ENCODE results near the gene RAB11FIP2. TPM values are rescaled to one million over a fixed set of nuclear protein-coding genes. Genes with fewer than 3 reads are reported as not detected.

The RAB11FIP2 gene
- total and polyA plus RNA-seq, 4 experiments from 2014 or later = 3.1 to 23.5 (median 14.4) TPM

DNA sequence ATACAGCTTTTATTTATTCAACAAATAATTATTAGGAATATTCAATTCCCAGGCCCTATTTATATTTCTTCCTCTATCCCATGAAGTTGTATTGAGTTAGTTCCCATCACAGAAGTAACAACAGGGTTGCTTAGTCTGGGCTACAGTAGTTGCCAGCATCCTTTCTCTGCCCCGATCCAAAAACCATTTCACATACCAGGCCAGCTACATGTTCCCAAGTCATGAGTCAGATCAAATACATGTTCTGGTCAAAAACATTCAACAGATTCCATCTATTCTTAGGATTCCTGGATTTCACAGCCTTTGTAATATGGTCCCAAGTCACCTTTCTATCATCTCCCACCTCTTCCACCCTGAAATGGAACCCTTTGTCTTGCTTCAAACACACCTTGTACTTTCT, 91.6 kb downstream of the RAB11FIP2 start:
- no peak overlapping the region for H3K4me3 ChIP-seq (ENCODE audit: low read length in 2 of 2)
- no peaks in the 10 kb centered on the region for H3K9me3 ChIP-seq (ENCODE audit: control insufficient read depth in 1 of 2, low read length in 2 of 2)
- ChIA-PET POLR2A (ENCODE audit: partially characterized antibody) (no interaction called here), CTCF (ENCODE audit: partially characterized antibody) (no interaction called here)
- H3K36me3 Mint-ChIP-seq = no peaks in the 10 kb centered on the region
- DNase-seq = no peak
- H3K36me3 ChIP-seq (ENCODE audit: insufficient read depth, low read length) = no peaks in the 10 kb centered on the region
- no peaks in the 10 kb centered on the region for H3K4me1 Mint-ChIP-seq
- no peak overlapping the region for H3K4me3 Mint-ChIP-seq
- no peak overlapping the region for H3K27ac ChIP-seq (ENCODE audit: low read depth, low read length)
- peaks cover 0 to 2% (median 0%) of the 10 kb centered on the region in 8 donors for H3K9me3 Mint-ChIP-seq
- H3K27ac Mint-ChIP-seq = no peak overlapping the region
- H3K27me3 ChIP-seq (ENCODE audit: insufficient read depth, low read length) = no peaks in the 10 kb centered on the region
- peaks cover 13 to 15% of the 10 kb centered on the region in 2 donors for H3K27me3 Mint-ChIP-seq
- intact Hi-C loops (cut with micrococcal nuclease) = no loop called here
- no peaks in the 10 kb centered on the region for H3K4me1 ChIP-seq (ENCODE audit: insufficient read depth, low read length)

All from CD4-positive, alpha-beta memory T cell (primary cell).